EH (cell line): ENCODE results near the gene AGXT.

Experiments
- DNase-seq: peaks from one replicate; pipeline ENCODE4 v3.0.0-alpha.2; 2015; ENCODE audit warnings: low read depth

AGXT gene

GRCh38 chr2:240869956-240870875 is 1.6 kb downstream of the AGXT start:
- no peak for DNase-seq

- no peak for DNase-seq
These were observed 2.7 kb downstream of the AGXT start for GRCh38 chr2:240871071-240871958.

GRCh38 chr2:240872317-240873097 is 3.9 kb downstream of the AGXT start:
- DNase-seq: no peak

GRCh38 chr2:240873098-240873788 is 4.6 kb downstream of the AGXT start:
- DNase-seq: no peak

GRCh38 chr2:240873805-240874714 is 5.4 kb downstream of the AGXT start:
- DNase-seq: no peak

GRCh38 chr2:240874715-240875227 is 6.1 kb downstream of the AGXT start:
- no peak for DNase-seq

- no peak for DNase-seq
These were observed 6.8 kb downstream of the AGXT start for GRCh38 chr2:240875228-240876034.

GRCh38 chr2:240876035-240876474 is 7.4 kb downstream of the AGXT start:
- no peak for DNase-seq

- DNase-seq: no peak
These were observed 8.0 kb downstream of the AGXT start for GRCh38 chr2:240876475-240877251.

GRCh38 chr2:240877460-240878340 is 9.1 kb downstream of the AGXT start:
- no peak for DNase-seq

GRCh38 chr2:240878341-240878936 is 9.8 kb downstream of the AGXT start:
- no peak for DNase-seq

GRCh38 chr2:240879105-240879504 is 10.5 kb downstream of the AGXT start:
- DNase-seq: no peak

- DNase-seq: no peak
These were observed 13.3 kb downstream of the AGXT start for GRCh38 chr2:240881913-240882312.

- no peak for DNase-seq
These were observed 15.6 kb downstream of the AGXT start for GRCh38 chr2:240884221-240884620.

- DNase-seq: no peak
These were observed 16.1 kb downstream of the AGXT start for GRCh38 chr2:240884745-240885144.

GRCh38 chr2:240885566-240885965 is 16.9 kb downstream of the AGXT start:
- no peak for DNase-seq

GRCh38 chr2:240886023-240886565 is 17.5 kb downstream of the AGXT start:
- no peak for DNase-seq
